HepG2 (cell line): ENCODE measurements around the gene B4GALT2. TPM values are rescaled to one million over a fixed set of nuclear protein-coding genes. Genes with fewer than 3 reads are reported as not detected.

Experiments
- DR1 ChIP-seq: sonication (generic); formaldehyde crosslinking; IDR thresholded peaks from 2 replicates; pipeline ENCODE4 v1.8.0; 2021; ENCODE audit warnings: mild to moderate bottlenecking, missing genetic modification reagents, inconsistent platforms
- FOXJ3 ChIP-seq: sonication (generic); formaldehyde crosslinking; IDR thresholded peaks from 2 replicates; pipeline ENCODE4 v1.4.0; 2020; ENCODE audit warnings: missing genetic modification reagents, mild to moderate bottlenecking, borderline replicate concordance
- PPARG ChIP-seq: conservative IDR thresholded peaks from 2 replicates; pipeline ENCODE4 v1.6.1; 2016; ENCODE audit warnings: missing biosample characterization, missing genetic modification reagents
- XBP1 ChIP-seq: sonication (generic); formaldehyde crosslinking; IDR thresholded peaks from 2 replicates; pipeline ENCODE4 v1.5.0; 2020; ENCODE audit warnings: missing genetic modification reagents
- ZNF124 ChIP-seq: sonication (generic); formaldehyde crosslinking; IDR thresholded peaks from 2 replicates; pipeline ENCODE4 v1.4.0; 2020; ENCODE audit warnings: missing genetic modification reagents
- ZNF251 ChIP-seq: sonication (generic); formaldehyde crosslinking; IDR thresholded peaks from 2 replicates; pipeline ENCODE4 v1.9.0; 2021; ENCODE audit warnings: mild to moderate bottlenecking, missing genetic modification reagents
- ZNF709 ChIP-seq: sonication (generic); formaldehyde crosslinking; IDR thresholded peaks from 2 replicates; pipeline ENCODE4 v1.5.0; 2020; ENCODE audit warnings: mild to moderate bottlenecking, missing genetic modification reagents
- polyA plus RNA-seq, 8 experiments: library from polyadenylated mRNA; depleted of rRNA in 3 of 8; stranded (reverse) in 7 of 8; unstranded in 1 of 8; fragments of >200 nt; fragmentation: Illumina TruSeq in 4 of 8; extraction: Trizol in 4 of 8; gene quantifications; 2 replicates each; pipeline versions ENCODE4 v1.2.1 to v1.2.3, GENCODE V29; 2011 to 2016; ENCODE audit warnings: low read depth in 4 of 8, missing spikeins in 1 of 8, mixed read lengths in 1 of 8; ENCODE audit not compliant: insufficient read depth in 1 of 8
- total RNA-seq, 5 experiments: library from RNA; depleted of rRNA; stranded (reverse); fragments of >200 nt; fragmentation: Illumina TruSeq; extraction: Trizol; gene quantifications; 2 replicates each; pipeline ENCODE4 v1.2.3, GENCODE V29; 2016; ENCODE audit warnings: low read depth in 1 of 5
- TF ChIP-seq, protein P1 (sequence below): IDR thresholded peaks from 2 replicates; pipeline ENCODE4 v1.6.1; 2016; ENCODE audit warnings: missing genetic modification reagents, missing compliant biosample characterization
- TF ChIP-seq, protein P2 (sequence below): sonication (generic); formaldehyde crosslinking; IDR thresholded peaks from 2 replicates; pipeline ENCODE4 v1.8.0; 2022; ENCODE audit warnings: mild to moderate bottlenecking, missing genetic modification reagents, borderline replicate concordance
- TF ChIP-seq, protein P3 (sequence below): sonication (generic); formaldehyde crosslinking; IDR thresholded peaks from 2 replicates; pipeline ENCODE4 v1.4.0; 2020; ENCODE audit warnings: missing genetic modification reagents
- TF ChIP-seq, protein P4 (sequence below): sonication (generic); formaldehyde crosslinking; IDR thresholded peaks from 2 replicates; pipeline ENCODE4 v1.5.0; 2020; ENCODE audit warnings: mild to moderate bottlenecking, missing genetic modification reagents
- TF ChIP-seq, protein P5 (sequence below): sonication (generic); formaldehyde crosslinking; IDR thresholded peaks from 2 replicates; pipeline ENCODE4 v1.5.1; 2020; ENCODE audit warnings: missing genetic modification reagents, mild to moderate bottlenecking, borderline replicate concordance

Gene B4GALT2
- total and polyA plus RNA-seq, 2 of the 13 experiments (the other 11 are each of a cell fraction or from before 2014, with no cell fraction given) = 41.9 to 78.0 TPM

DNA sequence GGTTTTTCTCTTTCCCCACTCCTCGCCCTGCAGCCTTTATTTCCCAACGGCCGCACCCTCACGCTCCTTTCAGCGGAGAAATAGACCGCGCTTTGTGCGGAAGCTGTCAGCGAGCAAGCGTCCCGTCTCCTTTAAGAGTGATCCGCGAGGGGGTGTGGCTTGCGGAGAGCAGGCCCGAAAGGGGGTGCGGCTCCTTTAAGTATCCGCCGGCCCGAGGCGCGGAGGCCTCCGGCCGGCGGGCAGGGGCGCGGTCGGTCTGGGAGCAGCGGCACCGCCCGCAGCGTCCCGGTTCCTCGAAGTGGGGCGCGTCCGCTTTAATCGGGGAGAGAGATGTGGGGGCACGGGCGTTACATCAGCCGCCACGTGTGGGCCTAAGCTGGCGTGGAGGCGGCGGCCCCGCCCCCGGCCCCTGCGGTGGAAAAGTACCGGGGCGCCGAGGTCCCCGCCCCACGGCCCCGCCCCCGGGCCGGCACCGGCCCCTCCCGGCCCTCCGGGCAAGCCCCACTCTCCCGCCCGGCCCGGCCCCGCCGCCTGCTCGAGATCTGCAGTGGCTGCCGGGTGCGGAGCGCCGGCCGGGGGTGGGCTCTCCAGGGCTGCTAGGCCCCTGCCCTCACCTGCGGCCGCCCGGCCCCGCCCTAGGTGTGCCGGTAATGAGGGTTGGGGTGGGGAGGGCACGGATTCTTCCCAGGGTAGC, 51.0 kb downstream of the B4GALT2 start (continued):
- TF ChIP-seq ZNF124 = no peak
- TF ChIP-seq ZNF709 (CRISPR knock-in tag) = no peak
- TF ChIP-seq, protein P1, sequence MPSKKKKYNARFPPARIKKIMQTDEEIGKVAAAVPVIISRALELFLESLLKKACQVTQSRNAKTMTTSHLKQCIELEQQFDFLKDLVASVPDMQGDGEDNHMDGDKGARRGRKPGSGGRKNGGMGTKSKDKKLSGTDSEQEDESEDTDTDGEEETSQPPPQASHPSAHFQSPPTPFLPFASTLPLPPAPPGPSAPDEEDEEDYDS (CRISPR knock-in tag) = peak; percentile 93
- no peak for TF ChIP-seq XBP1 (CRISPR knock-in tag)
- TF ChIP-seq, protein P2, sequence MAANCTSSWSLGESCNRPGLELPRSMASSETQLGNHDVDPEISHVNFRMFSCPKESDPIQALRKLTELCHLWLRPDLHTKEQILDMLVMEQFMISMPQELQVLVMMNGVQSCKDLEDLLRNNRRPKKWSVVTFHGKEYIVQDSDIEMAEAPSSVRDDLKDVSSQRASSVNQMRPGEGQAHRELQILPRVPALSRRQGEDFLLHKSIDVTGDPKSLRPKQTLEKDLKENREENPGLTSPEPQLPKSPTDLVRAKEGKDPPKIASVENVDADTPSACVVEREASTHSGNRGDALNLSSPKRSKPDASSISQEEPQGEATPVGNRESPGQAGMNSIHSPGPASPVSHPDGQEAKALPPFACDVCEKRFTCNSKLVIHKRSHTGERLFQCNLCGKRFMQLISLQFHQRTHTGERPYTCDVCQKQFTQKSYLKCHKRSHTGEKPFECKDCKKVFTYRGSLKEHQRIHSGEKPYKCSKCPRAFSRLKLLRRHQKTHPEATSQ (CRISPR knock-in tag) = no peak
- no peak for TF ChIP-seq FOXJ3 (CRISPR knock-in tag)
- TF ChIP-seq ZNF251 (CRISPR knock-in tag) = no peak
- TF ChIP-seq, protein P3, sequence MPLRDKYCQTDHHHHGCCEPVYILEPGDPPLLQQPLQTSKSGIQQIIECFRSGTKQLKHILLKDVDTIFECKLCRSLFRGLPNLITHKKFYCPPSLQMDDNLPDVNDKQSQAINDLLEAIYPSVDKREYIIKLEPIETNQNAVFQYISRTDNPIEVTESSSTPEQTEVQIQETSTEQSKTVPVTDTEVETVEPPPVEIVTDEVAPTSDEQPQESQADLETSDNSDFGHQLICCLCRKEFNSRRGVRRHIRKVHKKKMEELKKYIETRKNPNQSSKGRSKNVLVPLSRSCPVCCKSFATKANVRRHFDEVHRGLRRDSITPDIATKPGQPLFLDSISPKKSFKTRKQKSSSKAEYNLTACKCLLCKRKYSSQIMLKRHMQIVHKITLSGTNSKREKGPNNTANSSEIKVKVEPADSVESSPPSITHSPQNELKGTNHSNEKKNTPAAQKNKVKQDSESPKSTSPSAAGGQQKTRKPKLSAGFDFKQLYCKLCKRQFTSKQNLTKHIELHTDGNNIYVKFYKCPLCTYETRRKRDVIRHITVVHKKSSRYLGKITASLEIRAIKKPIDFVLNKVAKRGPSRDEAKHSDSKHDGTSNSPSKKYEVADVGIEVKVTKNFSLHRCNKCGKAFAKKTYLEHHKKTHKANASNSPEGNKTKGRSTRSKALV (CRISPR knock-in tag) = no peak
- TF ChIP-seq, protein P4, sequence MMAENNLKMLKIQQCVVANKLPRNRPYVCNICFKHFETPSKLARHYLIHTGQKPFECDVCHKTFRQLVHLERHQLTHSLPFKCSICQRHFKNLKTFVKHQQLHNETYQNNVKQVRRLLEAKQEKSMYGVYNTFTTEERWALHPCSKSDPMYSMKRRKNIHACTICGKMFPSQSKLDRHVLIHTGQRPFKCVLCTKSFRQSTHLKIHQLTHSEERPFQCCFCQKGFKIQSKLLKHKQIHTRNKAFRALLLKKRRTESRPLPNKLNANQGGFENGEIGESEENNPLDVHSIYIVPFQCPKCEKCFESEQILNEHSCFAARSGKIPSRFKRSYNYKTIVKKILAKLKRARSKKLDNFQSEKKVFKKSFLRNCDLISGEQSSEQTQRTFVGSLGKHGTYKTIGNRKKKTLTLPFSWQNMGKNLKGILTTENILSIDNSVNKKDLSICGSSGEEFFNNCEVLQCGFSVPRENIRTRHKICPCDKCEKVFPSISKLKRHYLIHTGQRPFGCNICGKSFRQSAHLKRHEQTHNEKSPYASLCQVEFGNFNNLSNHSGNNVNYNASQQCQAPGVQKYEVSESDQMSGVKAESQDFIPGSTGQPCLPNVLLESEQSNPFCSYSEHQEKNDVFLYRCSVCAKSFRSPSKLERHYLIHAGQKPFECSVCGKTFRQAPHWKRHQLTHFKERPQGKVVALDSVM = no peak
- TF ChIP-seq, protein P5, sequence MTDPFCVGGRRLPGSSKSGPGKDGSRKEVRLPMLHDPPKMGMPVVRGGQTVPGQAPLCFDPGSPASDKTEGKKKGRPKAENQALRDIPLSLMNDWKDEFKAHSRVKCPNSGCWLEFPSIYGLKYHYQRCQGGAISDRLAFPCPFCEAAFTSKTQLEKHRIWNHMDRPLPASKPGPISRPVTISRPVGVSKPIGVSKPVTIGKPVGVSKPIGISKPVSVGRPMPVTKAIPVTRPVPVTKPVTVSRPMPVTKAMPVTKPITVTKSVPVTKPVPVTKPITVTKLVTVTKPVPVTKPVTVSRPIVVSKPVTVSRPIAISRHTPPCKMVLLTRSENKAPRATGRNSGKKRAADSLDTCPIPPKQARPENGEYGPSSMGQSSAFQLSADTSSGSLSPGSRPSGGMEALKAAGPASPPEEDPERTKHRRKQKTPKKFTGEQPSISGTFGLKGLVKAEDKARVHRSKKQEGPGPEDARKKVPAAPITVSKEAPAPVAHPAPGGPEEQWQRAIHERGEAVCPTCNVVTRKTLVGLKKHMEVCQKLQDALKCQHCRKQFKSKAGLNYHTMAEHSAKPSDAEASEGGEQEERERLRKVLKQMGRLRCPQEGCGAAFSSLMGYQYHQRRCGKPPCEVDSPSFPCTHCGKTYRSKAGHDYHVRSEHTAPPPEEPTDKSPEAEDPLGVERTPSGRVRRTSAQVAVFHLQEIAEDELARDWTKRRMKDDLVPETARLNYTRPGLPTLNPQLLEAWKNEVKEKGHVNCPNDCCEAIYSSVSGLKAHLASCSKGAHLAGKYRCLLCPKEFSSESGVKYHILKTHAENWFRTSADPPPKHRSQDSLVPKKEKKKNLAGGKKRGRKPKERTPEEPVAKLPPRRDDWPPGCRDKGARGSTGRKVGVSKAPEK (CRISPR knock-in tag) = no peak
- no peak for TF ChIP-seq PPARG (CRISPR knock-in tag)
- no peak for TF ChIP-seq DR1 (CRISPR knock-in tag)
